Mesenchymal stem cell (in vitro differentiated cells and primary cell): ENCODE data around the gene ARMS2.
A peak's percentile ranks its signal among the peaks of the same experiment; 100 is the strongest.

Source experiments
- DNase-seq: peaks from one replicate; pipeline ENCODE4 v3.0.0-alpha.2; 2013
- H2AFZ ChIP-seq: one replicate; pipeline ENCODE4 v1.6.1; 2013; ENCODE audit warnings: low read depth, mild to moderate bottlenecking, control low read depth, inconsistent platforms, low read length, moderate library complexity
- H2AK5ac ChIP-seq: 2 replicates; pipeline ENCODE4 v1.6.1; 2013; ENCODE audit warnings: low read length, moderate library complexity, mild to moderate bottlenecking, inconsistent platforms; ENCODE audit not compliant: severe bottlenecking
- H2BK120ac ChIP-seq: one replicate; pipeline ENCODE4 v1.6.1; 2013; ENCODE audit warnings: low read depth, mild to moderate bottlenecking, inconsistent platforms, low read length, moderate library complexity
- H2BK12ac ChIP-seq, 2 experiments: one replicate each; pipeline ENCODE4 v1.6.1; 2013; ENCODE audit warnings: inconsistent platforms in 2 of 2, low read length in 2 of 2, mild to moderate bottlenecking in 2 of 2, moderate library complexity in 2 of 2, control low read depth in 1 of 2
- H2BK15ac ChIP-seq: one replicate; pipeline ENCODE4 v1.6.1; 2013; ENCODE audit warnings: mild to moderate bottlenecking, low read depth, inconsistent platforms; ENCODE audit not compliant: poor library complexity, severe bottlenecking
- H2BK5ac ChIP-seq: 2 replicates; pipeline ENCODE4 v1.6.1; 2013; ENCODE audit warnings: low read depth, mild to moderate bottlenecking, low read length, control low read depth, inconsistent platforms; ENCODE audit not compliant: poor library complexity, severe bottlenecking
- H3K14ac ChIP-seq, 2 experiments: one replicate each; pipeline ENCODE4 v1.6.1; 2013; ENCODE audit warnings: inconsistent platforms in 2 of 2, low read length in 2 of 2, control low read depth in 1 of 2, mild to moderate bottlenecking in 1 of 2, moderate library complexity in 1 of 2
- H3K18ac ChIP-seq, 2 experiments: one replicate each; pipeline ENCODE4 v1.6.1; 2013; ENCODE audit warnings: inconsistent platforms in 2 of 2, low read length in 2 of 2, control low read depth in 1 of 2, low read depth in 1 of 2, mild to moderate bottlenecking in 1 of 2
- H3K23ac ChIP-seq, 2 experiments: one replicate each; pipeline ENCODE4 v1.6.1; 2013; ENCODE audit warnings: inconsistent platforms in 2 of 2, low read length in 2 of 2, mild to moderate bottlenecking in 2 of 2, moderate library complexity in 2 of 2, control low read depth in 1 of 2
- H3K27ac ChIP-seq: 2 replicates; pipeline ENCODE4 v1.5.1; 2013; ENCODE audit warnings: mild to moderate bottlenecking, moderate library complexity, low read length, control low read depth, inconsistent platforms; ENCODE audit not compliant: poor library complexity, severe bottlenecking
- H3K27me3 ChIP-seq, 2 experiments: 2 replicates each; pipeline versions ENCODE4 v1.6.1 to v1.7.0; 2013; ENCODE audit warnings: low read length in 2 of 2, mild to moderate bottlenecking in 2 of 2, moderate library complexity in 2 of 2, control low read depth in 1 of 2, inconsistent platforms in 1 of 2; ENCODE audit not compliant: control insufficient read depth in 1 of 2, insufficient read depth in 1 of 2
- H3K36me3 ChIP-seq, 2 experiments: 2 replicates each; pipeline versions ENCODE4 v1.6.1 to v1.7.0; 2013; ENCODE audit warnings: low read length in 2 of 2, control low read depth in 1 of 2, inconsistent platforms in 1 of 2, low read depth in 1 of 2, mild to moderate bottlenecking in 1 of 2; ENCODE audit not compliant: insufficient read depth in 2 of 2, control insufficient read depth in 1 of 2
- H3K4ac ChIP-seq, 2 experiments: one replicate each; pipeline ENCODE4 v1.6.1; 2013; ENCODE audit warnings: inconsistent platforms in 2 of 2, low read length in 2 of 2, mild to moderate bottlenecking in 2 of 2, moderate library complexity in 2 of 2, control low read depth in 1 of 2, low read depth in 1 of 2
- H3K4me1 ChIP-seq: 2 replicates; pipeline ENCODE4 v1.6.1; 2013; ENCODE audit warnings: low read depth, low read length, control low read depth; ENCODE audit not compliant: control insufficient read depth, insufficient read depth
- H3K4me2 ChIP-seq: 2 replicates; pipeline ENCODE4 v1.6.1; 2013; ENCODE audit warnings: low read length, mild to moderate bottlenecking, inconsistent platforms; ENCODE audit not compliant: poor library complexity, severe bottlenecking
- H3K4me3 ChIP-seq, 2 experiments: 2 replicates each; pipeline versions ENCODE4 v1.5.1 to v1.7.0; 2013; ENCODE audit warnings: low read length in 2 of 2, mild to moderate bottlenecking in 2 of 2, control low read depth in 1 of 2, low read depth in 1 of 2; ENCODE audit not compliant: insufficient read depth in 1 of 2
- H3K79me1 ChIP-seq: replicated peaks from 2 replicates; pipeline ENCODE4 v1.6.1; 2013; ENCODE audit warnings: mild to moderate bottlenecking, control low read depth, low read length, inconsistent platforms; ENCODE audit not compliant: poor library complexity, severe bottlenecking
- H3K9ac ChIP-seq: 2 replicates; pipeline ENCODE4 v1.7.0; 2013; ENCODE audit warnings: mild to moderate bottlenecking, low read length, moderate library complexity
- H3K9me3 ChIP-seq: 2 replicates; pipeline ENCODE4 v1.7.0; 2013; ENCODE audit warnings: mild to moderate bottlenecking, low read length; ENCODE audit not compliant: control insufficient read depth
- H4K8ac ChIP-seq: one replicate; pipeline ENCODE4 v1.6.1; 2013; ENCODE audit warnings: inconsistent platforms, mild to moderate bottlenecking, low read length, moderate library complexity
- H4K91ac ChIP-seq: one replicate; pipeline ENCODE4 v1.6.1; 2013; ENCODE audit warnings: mild to moderate bottlenecking, low read length, inconsistent platforms
- WGBS: methylation state at CpG from one replicate; pipeline ENCODE4 v1.1.7; 2013; ENCODE audit warnings: mixed read lengths; 5-methylcytosine and 5-hydroxymethylcytosine counted together

ARMS2 gene

GRCh38 chr10:122467701-122468100 lies 13.2 kb downstream of the ARMS2 start:
- peak overlapping the region; percentile 7 for H2BK120ac ChIP-seq
- H3K9ac ChIP-seq, result no peak overlapping the region
- no peak overlapping the region for H4K91ac ChIP-seq
- H4K8ac ChIP-seq, result peak overlapping the region; percentile 32
- H3K27me3 ChIP-seq, result peaks cover 0 to 6% of the 10 kb centered on the region in 2 experiments
- no peak overlapping the region for H2BK5ac ChIP-seq
- H2BK12ac ChIP-seq, result peak overlapping the region in 1 of 2 experiments; percentile 70
- no peak overlapping the region for H2AFZ ChIP-seq
- H3K4me1 ChIP-seq, result peaks cover 7% of the 10 kb centered on the region
- no peak overlapping the region for H3K27ac ChIP-seq
- H3K36me3 ChIP-seq, result peaks cover 6 to 39% of the 10 kb centered on the region in 2 experiments
- no peak overlapping the region for H3K4me3 ChIP-seq
- WGBS, result over 99% methylated on average over 4 of the region's 6 CpGs
- H3K4me2 ChIP-seq, result no peak overlapping the region
- H3K9me3 ChIP-seq, result no peaks in the 10 kb centered on the region
- H3K4ac ChIP-seq, result no peak overlapping the region
- H3K18ac ChIP-seq, result no peak overlapping the region
- H3K14ac ChIP-seq, result no peak overlapping the region
- H2AK5ac ChIP-seq, result no peak overlapping the region
- H3K23ac ChIP-seq, result no peak overlapping the region
- H3K79me1 ChIP-seq, result peaks cover 23% of the 10 kb centered on the region
- no peak overlapping the region for H2BK15ac ChIP-seq
- no peak for DNase-seq

GRCh38 chr10:122468307-122468925 lies 14.0 kb downstream of the ARMS2 start:
- Histone ChIP-seq H3K4me1 (peaks cover 4% of the 10 kb centered on the region), H3K4me2 (no peak overlapping the region), H3K27me3 (no peaks in the 10 kb centered on the region), H2AFZ (no peak overlapping the region), H2BK12ac (peak overlapping the region in 1 of 2 experiments; percentile 75), H3K23ac (no peak overlapping the region), H2AK5ac (no peak overlapping the region), H3K27ac (peak overlapping the region; percentile 10), H3K14ac (peak overlapping the region in 1 of 2 experiments; percentile 49), H2BK5ac (no peak overlapping the region), H4K8ac (no peak overlapping the region), H3K18ac (peak overlapping the region; percentile 63 to 78), H4K91ac (peak overlapping the region; percentile 53), H3K79me1 (peaks cover 21% of the 10 kb centered on the region), H3K9ac (peak overlapping the region; percentile 62), H3K9me3 (no peaks in the 10 kb centered on the region), H2BK15ac (peak overlapping the region; percentile 2), H3K4ac (peak overlapping the region; percentile 48 to 65), H3K36me3 (peaks cover 6 to 39% of the 10 kb centered on the region in 2 experiments), H3K4me3 (peak overlapping the region in 1 of 2 experiments; percentile 42), H2BK120ac (no peak overlapping the region)
- no peak for DNase-seq
- WGBS, result 82% methylated on average over 3 of the region's 5 CpGs

GRCh38 chr10:122468926-122469781 lies 14.7 kb downstream of the ARMS2 start:
- peaks cover 3 to 39% of the 10 kb centered on the region in 2 experiments for H3K36me3 ChIP-seq

GRCh38 chr10:122469848-122470247 lies 15.4 kb downstream of the ARMS2 start:
- Histone ChIP-seq H2BK12ac (peak overlapping the region; percentile 19 to 56), H3K79me1 (peaks cover 21% of the 10 kb centered on the region), H3K4me3 (no peak overlapping the region), H2AFZ (no peak overlapping the region), H3K9me3 (no peaks in the 10 kb centered on the region), H2BK15ac (no peak overlapping the region), H3K27me3 (no peaks in the 10 kb centered on the region), H3K36me3 (peaks cover 3 to 36% of the 10 kb centered on the region in 2 experiments), H3K4me2 (no peak overlapping the region), H4K91ac (no peak overlapping the region), H2BK5ac (no peak overlapping the region), H3K4me1 (peaks cover 10% of the 10 kb centered on the region), H3K18ac (peak overlapping the region in 1 of 2 experiments; percentile 58), H3K23ac (no peak overlapping the region), H4K8ac (no peak overlapping the region), H2BK120ac (peak overlapping the region; percentile 42), H3K4ac (peak overlapping the region in 1 of 2 experiments; percentile 86), H3K9ac (peak overlapping the region; percentile 53), H2AK5ac (no peak overlapping the region), H3K27ac (no peak overlapping the region), H3K14ac (no peak overlapping the region)
- 95% methylated on average over 4 of the region's 4 CpGs for WGBS
- DNase-seq, result no peak

More at GRCh38 chr10:122468926-122469781, 14.7 kb downstream of the ARMS2 start:
- Histone ChIP-seq H3K23ac (no peak overlapping the region), H4K8ac (peak overlapping the region; percentile 52), H4K91ac (peak overlapping the region; percentile 92), H2BK5ac (no peak overlapping the region), H2BK15ac (peak overlapping the region; percentile 96), H2BK120ac (peak overlapping the region; percentile 42), H3K4ac (peak overlapping the region; percentile 55 to 92), H3K27ac (peak overlapping the region; percentile 10), H3K4me3 (peak overlapping the region in 1 of 2 experiments; percentile 49), H3K27me3 (no peaks in the 10 kb centered on the region), H2AFZ (no peak overlapping the region), H3K4me1 (peaks cover 6% of the 10 kb centered on the region), H3K4me2 (no peak overlapping the region), H3K9ac (peak overlapping the region; percentile 62), H3K9me3 (no peaks in the 10 kb centered on the region), H2AK5ac (no peak overlapping the region), H3K79me1 (peaks cover 22% of the 10 kb centered on the region), H2BK12ac (peak overlapping the region; percentile 84 to 97), H3K18ac (peak overlapping the region; percentile 49 to 94), H3K14ac (no peak overlapping the region)
- DNase-seq, result peak; percentile 99
- WGBS, result 26% methylated on average over 9 of the region's 11 CpGs
